ENCODE measurements around the gene ROR1.

The ROR1 gene

DNA sequence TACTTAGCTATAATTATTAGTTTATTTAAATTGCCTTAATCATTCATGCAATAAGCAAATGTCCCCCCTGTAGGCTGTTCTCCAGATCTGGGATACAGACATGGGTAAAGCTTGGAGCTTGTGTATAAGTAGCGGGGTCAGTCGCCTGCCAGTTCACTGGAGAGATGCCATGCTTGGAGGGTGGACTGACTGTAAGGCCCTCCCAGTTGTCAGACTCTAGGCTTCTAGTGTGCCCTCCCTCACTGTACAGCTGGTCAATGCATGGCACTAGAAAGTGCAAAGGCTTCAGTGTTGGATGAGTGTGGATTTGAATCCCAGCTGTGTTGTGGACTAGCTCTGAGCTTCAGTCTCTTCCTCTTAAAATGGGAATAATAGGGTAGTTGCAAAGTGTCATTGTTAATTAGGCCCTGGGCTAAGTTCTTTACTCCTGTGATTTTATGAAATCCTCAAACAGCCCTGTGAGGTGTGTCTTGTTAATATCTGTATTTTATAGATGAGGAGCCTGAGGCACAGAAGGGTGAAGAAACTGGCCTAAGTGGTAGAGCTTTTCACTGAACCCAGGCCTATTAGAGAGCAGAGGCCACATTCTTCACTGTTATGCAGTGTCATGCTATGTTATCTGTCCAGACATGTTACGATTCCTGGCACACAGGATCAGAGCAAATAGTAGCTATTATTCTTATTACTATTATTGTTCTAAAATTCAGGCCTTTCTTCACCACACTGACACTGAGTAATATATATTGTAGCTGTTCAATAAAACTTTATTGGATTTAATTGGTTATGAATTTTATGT lies 85.9 kb downstream of the ROR1 start:
- DNase-seq (ENCODE audit: low read depth), result no peak

DNA sequence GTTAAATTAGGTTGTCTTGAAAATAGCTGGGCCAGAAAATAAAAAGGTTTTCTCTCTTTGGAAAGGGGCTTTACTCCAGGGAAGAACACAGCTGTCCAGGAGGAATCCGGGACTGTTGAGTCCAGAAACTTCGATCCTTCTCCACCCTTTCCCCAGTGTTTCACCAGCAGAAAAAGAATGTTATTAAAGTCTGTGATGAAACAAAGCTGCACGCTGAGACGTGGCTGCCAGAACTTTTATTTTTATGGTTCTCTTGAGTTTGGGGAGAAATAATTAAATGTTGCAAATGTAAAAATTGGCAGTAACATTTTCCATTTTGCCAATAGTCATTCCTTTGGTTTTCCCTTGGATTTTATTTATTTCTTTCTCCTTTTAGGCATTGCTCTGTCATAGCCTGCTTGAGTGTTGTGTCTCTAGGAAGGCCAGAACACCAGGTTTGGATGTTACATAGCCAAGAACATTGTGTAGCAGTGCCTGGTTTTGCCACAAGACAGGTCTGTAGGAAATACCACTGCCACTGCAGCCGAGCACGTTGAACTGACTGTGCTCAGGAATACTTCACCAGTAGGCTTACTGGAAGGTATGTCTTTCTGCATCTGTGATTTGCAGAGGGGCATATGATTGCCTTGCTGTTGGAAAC lies 87.4 kb downstream of the ROR1 start:
- DNase-seq (ENCODE audit: low read depth), result no peak

DNA sequence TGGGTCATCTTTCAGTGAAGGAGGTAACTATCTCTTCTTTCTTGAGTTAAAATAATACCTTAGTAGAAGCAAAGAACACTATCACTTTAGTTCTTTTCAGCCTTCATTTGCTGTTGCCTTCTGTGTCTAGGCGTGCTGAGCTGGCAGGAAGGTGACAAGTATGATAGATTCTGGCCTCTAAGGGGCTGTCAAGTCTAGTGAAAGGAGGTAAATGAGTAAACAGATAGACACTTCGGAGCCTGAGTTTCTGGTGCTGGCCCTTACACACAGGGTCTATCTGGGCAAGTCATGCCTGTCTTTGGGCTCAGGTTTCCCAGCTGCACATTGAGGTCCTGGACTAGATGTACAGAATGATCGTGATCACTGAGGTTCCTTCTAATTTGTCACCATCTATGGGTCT lies 89.3 kb downstream of the ROR1 start:
- no peak for DNase-seq (ENCODE audit: low read depth)

DNA sequence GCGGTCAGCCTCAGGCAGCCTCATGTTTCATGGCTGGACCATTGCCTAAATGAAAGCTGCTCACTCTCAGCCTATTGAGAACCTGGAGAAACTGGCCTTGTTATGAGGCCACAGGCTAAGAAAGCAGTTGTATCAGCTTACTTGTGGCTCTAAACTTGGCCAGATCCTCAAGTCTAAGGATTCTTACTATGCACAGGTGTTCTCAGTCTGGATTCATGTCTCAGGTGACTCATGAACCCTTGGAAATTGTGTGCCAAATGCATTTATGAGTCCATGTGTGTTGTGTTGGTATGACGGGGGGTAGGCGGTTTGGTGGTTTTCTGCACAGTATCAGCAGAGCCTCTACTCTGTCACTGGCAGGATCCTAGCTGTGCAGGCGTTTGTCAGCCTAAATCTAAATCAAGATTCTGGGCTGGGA lies 90.4 kb downstream of the ROR1 start:
- no peak for DNase-seq (ENCODE audit: low read depth)

DNA sequence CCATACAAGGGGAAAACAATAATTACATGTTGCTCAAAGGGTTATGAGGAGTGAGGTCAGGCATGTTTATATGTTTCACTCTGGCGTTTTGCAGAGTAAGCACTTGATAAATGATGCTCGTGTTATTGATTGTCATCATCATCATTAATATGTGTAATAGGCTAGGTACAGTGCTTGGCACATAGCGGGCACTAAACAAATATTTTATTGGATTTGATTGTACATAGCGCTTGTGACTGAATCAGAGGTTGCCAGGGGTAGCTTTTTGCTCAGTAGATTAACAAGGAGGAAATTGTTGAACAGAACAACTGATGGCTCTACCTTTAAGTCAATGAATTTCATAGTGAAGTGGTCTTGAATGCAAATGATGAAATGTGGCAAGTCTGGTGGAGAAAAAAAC lies 91.7 kb downstream of the ROR1 start:
- DNase-seq (ENCODE audit: low read depth), result no peak

DNA sequence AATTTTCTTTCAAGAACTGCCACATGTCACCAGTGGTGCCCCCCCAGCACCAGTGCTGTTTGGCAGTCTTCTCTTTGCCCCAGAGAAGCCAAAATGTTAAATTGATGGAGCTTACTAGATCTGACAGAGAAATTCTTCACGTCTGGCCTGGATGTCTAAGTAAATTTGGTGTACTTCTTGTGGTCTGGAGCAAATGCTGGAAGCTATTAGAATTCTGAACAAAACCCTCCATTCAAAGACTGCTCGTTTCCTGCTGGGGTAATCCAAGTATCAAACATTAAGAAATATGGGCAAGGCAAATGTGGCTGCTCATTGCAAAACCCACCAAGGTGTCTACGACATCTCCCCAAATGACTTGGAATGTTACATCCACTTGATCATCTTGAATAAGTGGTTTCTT lies 92.3 kb downstream of the ROR1 start:
- no peak for DNase-seq (ENCODE audit: low read depth)

DNA sequence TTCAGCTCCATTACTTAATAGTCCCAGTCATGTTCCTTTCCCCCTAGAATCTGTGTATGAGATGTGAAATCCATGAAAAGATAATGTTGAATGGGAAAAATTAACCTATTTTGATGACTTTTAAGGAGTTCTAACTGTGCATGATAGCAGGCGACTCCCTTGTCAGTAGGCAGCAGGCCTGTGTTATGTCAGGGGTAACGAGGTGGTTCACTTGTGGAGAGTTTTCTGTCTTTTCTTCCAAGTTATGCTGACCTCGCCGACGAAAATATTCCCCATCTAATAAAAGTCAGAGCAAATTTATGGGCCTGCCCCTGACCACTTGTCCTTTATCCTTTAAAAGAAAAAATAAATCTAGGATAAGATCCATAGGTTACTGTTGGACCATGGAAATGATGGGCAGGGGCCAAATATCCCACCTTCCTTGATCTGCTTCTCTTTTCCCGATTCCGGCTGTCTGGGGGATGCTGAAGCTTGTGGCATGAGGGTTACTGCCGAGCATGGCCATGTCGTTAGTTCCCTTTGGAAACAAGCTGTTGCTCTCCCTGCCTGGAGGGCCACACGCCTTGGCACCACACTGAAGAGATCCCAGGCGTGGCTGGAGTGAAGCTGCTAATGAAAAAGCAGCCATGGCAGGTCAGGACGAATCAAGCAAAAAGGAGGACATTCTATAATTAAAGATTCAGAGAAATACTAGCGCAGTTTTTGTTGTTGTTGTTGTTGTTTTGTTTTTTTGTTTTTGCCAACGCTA lies 93.8 kb downstream of the ROR1 start:
- DNase-seq (ENCODE audit: low read depth), result no peak

DNA sequence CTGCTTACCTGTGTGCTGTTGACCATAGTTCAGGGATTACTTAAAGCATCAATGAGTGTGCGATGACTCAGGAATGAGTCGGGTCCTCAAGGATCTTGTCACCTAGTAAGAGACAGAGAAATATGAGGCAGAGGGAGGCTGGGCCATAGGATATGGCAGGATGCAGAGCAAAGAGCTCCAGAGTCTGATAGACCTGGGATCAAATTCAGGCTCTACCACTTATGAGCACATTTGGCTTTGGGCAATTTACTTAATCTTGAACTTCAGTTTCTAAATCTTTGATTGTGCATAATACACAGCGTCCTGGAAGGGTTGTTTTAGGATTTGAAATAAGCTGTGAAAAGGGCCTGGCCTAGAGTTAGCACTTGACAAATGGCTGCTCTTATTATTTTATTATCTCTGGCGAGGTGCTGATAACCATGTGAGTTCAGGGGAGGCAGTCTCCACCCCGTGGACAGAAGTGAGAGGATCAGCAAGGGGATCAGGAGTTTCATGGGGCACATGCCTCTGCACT lies 94.5 kb downstream of the ROR1 start:
- DNase-seq (ENCODE audit: low read depth), result no peak

DNA sequence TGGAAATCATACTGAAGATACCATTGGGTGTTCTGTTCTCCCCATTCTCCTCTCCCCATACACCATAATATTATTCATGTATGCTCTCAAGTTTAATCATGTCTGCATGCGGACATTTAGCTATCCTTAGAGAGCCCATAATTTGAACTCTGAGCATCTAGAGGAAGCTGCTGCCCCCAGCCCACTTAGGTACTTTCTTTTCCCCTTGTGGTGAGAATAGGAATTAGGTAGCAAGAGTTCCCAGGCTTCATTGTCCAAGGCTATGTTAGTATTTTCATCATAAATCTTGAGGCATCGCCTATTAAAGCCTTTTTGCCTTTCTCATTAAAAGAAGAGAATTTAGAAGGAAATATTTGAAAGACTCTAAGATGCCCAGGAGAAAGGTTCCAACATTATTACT lies 96.3 kb downstream of the ROR1 start:
- no peak for DNase-seq (ENCODE audit: low read depth)

DNA sequence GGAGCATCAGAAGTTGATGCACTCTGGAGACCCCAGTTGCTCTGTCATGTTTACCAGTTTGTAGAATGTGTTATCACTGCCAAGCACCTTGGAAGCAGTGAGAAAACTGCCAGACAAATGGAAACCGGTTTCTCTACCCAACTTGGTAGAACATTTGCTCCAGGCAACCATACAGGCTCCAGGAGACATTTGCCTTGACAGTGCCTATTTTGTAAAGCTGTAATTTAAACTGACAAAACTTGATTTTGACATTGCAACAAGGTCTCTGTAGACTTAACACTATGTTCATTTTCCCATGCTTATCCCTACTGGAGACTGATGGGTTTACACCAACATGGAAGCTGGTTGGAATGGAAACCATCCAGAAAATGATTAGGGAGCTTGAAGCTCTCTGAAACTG lies 97.6 kb downstream of the ROR1 start:
- DNase-seq (ENCODE audit: low read depth), result no peak

DNA sequence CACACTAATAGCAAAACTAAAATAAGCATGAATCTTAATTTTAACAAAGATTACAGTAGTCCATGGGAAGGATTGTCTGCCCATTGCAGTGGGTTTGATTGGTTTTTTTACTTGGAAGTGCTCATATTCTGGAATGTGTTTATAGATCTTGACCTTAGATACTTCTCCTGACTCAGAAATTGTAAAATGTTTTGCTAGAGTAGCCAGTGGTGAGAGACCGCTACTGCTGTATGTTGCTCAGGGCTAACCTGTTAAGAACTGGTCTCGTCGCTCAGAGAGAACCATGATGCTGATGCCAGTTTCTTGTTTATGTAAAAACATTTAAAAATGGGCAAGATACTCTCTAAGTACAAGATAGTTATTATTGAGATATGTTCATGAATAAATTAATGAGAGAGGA lies 99.9 kb downstream of the ROR1 start:
- no peak for DNase-seq (ENCODE audit: low read depth)

DNA sequence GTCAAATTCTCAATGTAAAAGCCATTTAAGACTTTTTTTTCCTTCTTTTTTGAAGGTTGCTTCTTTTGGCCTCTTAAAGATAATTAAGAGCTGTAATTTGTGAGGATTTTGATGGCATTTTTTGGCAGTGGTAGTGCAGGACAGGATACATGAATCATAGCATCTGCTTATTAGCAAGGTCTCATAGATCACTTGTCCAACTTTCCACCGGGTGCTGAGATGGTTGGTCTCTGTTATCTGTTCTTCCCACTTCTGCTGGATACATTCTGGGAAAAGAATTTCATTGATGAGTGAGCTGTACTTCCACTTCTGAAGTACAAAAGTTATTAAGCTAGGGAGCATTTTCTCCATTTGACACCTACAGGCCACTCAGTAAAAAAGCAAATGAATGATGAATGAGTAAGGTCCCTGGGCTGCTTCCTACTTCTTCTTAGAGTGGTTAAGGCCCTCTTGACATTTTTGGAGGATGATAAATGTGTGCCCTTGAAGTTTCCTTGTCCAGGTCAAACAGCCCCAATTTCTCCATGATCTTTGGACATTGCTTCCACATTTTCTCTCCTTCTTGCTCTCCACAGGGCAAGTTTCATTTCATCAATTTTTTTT lies 100.6 kb downstream of the ROR1 start:
- no peak for DNase-seq (ENCODE audit: low read depth)

DNA sequence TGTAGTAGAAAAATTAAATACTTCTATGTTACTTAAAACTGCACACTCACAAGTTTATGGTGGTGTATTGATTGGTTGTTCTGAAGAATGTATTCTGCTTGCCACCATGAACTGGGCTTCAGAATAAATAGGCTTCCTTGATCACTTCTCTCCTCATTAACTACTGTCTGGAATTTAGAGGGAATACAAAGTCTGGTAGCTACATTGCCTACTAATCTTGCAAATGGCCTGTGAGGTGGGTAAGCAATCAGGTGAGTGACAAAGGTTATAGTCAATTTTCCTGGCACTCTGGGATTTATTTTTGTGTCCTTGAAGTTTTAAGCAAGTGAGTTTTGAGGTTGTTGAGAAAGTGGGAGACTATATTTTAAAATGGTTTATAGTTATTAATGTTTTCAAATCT lies 101.8 kb downstream of the ROR1 start:
- no peak for DNase-seq (ENCODE audit: low read depth)

DNA sequence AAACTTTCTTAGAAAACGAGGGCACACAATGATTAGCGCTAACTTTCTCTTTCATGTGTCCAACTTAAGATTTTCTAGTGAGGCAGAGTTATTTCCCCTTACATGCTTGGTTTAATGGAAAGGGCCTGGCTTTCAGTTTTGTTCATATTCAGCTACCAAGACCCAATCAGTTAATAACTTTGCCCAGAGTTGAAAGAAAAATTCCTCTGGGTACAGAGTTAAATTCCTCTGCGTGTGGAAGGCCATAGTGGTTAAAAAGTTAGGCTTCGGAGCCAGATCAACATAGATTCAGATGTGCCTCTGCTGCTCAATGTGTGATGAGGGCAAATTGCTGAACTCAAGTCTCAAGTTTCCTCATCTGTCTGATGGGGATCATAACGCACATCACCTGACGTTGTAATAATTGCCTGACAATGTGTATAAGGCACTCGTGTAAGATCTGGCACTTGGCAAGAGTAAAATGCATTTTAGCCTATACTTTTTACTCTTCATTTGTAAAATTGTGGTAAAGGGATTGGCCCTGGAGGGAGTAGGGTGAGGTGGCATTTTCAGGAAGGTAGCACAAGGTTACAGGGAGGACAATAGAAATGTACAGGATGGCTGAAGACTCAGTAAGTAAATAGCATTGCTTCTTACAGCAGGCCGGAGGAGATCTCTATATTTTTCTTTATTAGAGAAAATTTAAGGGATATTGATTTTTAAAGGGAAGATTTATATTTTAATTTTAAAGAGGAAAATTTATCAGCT lies 103.4 kb downstream of the ROR1 start:
- DNase-seq (ENCODE audit: low read depth), result no peak

DNA sequence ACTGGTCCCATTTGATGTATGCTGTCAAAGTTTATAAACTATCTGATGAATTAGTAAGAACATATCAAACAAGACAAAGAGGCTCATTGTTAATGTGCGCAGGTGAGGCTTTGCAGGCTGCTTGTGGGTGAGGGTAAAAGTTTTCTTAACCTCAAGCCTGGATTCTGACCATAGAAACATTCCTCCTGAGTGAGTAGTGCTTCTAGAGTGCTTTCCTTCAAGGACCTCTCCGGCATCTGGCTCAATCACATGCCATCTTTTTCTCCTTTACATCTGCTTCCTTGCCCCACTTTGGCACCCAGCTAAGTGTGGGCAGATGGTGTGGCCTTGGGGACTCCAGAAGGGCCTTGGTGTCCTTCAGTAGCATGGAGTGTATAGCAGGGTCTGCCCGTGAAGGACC lies 104.0 kb downstream of the ROR1 start:
- DNase-seq (ENCODE audit: low read depth), result no peak

DNA sequence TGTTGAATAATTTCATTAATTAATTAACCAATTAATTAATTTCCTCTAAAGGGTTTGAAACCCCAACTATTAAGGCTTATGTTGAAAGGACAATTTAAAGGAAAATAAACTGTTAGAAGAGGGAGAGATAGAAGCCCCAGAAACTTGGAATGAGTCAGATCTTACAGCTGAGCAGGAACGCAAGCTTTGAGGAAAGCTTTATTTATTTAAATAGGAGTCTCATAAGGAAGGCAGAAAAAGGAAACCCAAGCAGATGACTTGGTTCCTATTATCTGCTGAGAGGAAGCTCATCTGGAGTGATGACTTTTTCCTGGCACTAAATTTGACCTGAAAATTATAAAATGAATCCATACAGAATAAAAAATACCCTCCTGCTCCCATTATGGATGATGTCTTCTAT lies 105.1 kb downstream of the ROR1 start:
- DNase-seq (ENCODE audit: low read depth), result no peak

DNA sequence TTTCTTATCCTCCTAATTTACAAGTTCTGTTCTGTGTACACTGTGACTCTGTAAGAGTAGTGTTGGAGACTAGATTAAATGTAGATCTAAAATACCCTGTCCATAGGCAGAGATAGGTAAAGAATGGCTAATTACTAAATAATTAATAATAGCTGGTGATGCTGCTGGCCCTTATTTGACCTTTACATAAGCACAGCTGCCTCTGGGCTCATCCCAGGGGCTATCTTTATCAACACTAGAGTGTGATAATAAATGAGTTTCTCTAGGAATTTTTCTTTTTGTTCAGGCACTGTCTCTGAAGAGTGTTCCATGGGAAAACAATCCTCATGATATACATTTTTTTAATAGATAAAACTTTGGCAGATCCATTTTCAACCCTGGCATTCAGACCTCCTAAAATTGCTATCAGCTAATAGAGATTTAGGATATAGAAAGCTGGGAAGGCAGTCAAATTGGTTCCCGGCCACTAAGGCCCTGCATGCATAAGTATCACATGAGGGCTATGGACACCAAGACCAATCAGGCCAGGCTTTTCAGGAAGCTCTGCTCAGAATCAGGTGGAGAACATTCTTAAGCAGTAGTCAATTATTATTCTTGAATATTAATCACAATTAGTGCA lies 107.2 kb downstream of the ROR1 start:
- no peak for DNase-seq (ENCODE audit: low read depth)

DNA sequence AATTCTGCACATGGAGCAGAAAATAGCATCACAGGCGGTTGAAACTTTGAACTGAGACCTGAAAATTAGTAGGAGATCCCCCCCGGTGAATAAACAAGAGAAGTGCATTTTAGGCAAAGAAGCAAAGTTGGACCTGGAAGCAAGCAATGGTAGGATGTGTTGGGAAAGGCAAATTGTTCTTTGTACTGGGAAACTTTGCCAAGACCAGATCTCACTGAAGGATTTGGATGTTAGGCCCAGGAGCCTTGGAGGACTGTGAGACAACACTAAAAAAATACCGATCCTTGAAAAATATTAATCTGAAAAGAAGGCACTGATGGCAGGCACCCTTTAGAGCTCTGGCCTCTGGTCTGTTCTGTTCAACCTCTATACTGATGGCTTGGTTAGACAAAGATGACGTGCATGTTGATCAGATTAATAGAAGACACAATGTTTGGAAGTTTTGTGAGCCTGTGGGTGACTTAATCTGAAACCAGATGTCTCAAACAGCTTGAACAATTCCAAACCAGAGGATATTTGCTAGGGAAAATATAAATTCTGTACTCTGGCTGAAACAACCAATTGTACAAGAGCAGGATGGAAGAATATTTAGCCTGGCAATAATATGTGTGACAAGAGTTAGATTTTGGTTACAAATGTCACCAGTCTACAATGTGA lies 108.4 kb downstream of the ROR1 start:
- DNase-seq (ENCODE audit: low read depth), result no peak

DNA sequence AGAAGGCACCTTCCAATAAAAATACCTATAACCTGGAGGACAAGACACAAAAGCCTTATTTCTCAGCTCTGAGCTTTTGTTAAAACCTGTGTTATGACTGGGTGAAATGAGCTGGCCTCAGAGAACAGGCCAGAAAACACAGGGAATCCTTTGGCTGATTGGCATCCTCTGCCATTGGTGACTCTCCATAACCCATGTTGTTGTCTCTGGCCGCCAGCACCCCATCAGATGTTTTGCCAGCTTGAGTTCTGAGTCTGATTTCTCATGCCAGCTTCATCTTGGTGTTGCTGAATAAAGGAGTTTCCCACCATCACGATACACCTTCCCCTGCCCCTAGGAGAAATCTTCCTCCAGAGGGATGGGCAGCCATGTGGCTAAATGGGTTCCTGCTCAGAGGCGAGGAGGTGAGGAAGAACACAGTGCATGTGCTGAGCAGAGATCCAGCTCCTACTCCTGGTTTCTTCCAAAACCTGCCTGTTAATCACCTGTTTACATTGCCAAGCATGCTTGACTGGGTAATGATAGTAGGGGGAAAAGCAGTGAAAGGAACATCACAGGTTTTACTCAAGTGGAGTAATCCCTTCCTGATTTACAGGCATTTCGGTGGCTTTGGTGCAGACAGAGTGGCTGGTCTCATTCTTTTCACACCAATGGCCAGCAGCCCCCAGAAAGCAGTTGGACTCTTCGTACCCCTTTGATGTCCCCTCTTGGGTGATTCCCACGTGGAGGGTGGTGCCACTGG lies 109.8 kb downstream of the ROR1 start:
- no peak for DNase-seq (ENCODE audit: low read depth)

DNA sequence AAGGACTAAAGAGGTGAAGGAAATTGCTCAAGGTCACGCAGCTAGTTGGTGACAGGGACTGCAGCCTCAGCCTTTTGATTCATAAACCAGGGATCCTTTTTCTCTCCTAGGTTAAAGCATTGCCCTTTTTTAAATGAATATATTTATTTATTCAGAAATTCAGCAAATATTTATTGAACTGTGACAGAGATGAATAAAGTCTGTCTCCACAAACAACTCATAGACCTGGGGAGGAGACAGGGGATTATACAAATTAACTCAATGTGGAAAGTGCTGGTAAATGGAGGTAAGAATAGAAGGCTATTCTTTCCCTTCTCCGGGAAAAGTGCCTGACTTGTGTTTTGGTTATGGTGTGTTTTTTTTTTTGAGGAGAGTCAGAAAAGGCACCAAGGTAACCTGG lies 110.7 kb downstream of the ROR1 start:
- no peak for DNase-seq (ENCODE audit: low read depth)
